WTC11 (cell line): Measurements from ENCODE around the gene USP37. TPM values are rescaled to one million over a fixed set of nuclear protein-coding genes. Genes with fewer than 3 reads are reported as not detected.

Experiments used
- ATAC-seq: fragments of 200-7000 bp; cut with Tn5 transposase; 2 replicates; pipeline ENCODE4 v1.10.0; 2021; ENCODE audit warnings: mild to moderate bottlenecking, moderate library complexity
- CTCF ChIA-PET: fragments of 300-600 bp; sonication (Branson Sonifier 250); formaldehyde crosslinking; loops from one replicate; lab custom pipeline; 2021; ENCODE audit warnings: antibody characterized with exemption; lab: Charles Lee
- POLR2A ChIA-PET: fragments of 350-600 bp; sonication (Branson Sonifier 250); formaldehyde crosslinking; loops from one replicate; lab custom pipeline; 2021; ENCODE audit warnings: antibody characterized with exemption; lab: Charles Lee
- DNase-seq: peaks from one replicate; pipeline ENCODE4 v3.0.0; 2021; ENCODE audit warnings: low spot score
- H3K27ac Mint-ChIP-seq: 2 replicates; pipeline ENCODE4 v1.8.0; 2021; ENCODE audit warnings: mixed read lengths
- H3K27me3 Mint-ChIP-seq: 2 replicates; pipeline ENCODE4 v1.8.0; 2021; ENCODE audit warnings: low read depth, mild to moderate bottlenecking, moderate library complexity, mixed read lengths
- H3K36me3 Mint-ChIP-seq: 2 replicates; pipeline ENCODE4 v1.8.0; 2021; ENCODE audit warnings: mixed read lengths
- H3K4me1 Mint-ChIP-seq: 2 replicates; pipeline ENCODE4 v1.8.0; 2022; ENCODE audit warnings: mixed read lengths
- H3K4me3 Mint-ChIP-seq: 2 replicates; pipeline ENCODE4 v1.8.0; 2021; ENCODE audit warnings: mild to moderate bottlenecking, moderate library complexity, mixed read lengths
- H3K9me3 Mint-ChIP-seq: 2 replicates; pipeline ENCODE4 v1.8.0; 2021; ENCODE audit warnings: mixed read lengths
- ELF4 ChIP-seq: sonication (generic); formaldehyde crosslinking; IDR thresholded peaks from 2 replicates; pipeline ENCODE4 v1.8.1; 2022; ENCODE audit warnings: low read depth, mild to moderate bottlenecking, moderate library complexity, missing genetic modification reagents
- FOXK1 ChIP-seq: sonication (generic); formaldehyde crosslinking; IDR thresholded peaks from 2 replicates; pipeline ENCODE4 v1.8.0; 2022; ENCODE audit warnings: mild to moderate bottlenecking, moderate library complexity, missing genetic modification reagents
- FOXP1 ChIP-seq: sonication (generic); formaldehyde crosslinking; IDR thresholded peaks from 2 replicates; pipeline ENCODE4 v1.8.0; 2022; ENCODE audit warnings: missing genetic modification reagents, mild to moderate bottlenecking, moderate library complexity, borderline replicate concordance
- GRHL2 ChIP-seq: fragments of 250-450 bp; sonication (Bioruptor Pico); IDR thresholded peaks from 2 replicates; pipeline ENCODE4 v1.8.0; 2022; ENCODE audit warnings: mild to moderate bottlenecking, moderate library complexity; ENCODE audit not compliant: insufficient replicate concordance, severe bottlenecking
- NR2C2 ChIP-seq: sonication (generic); formaldehyde crosslinking; IDR thresholded peaks from 2 replicates; pipeline ENCODE4 v1.8.0; 2022; ENCODE audit warnings: mild to moderate bottlenecking, missing genetic modification reagents
- TCF7 ChIP-seq: sonication (generic); formaldehyde crosslinking; IDR thresholded peaks from 2 replicates; pipeline ENCODE4 v1.8.0; 2022; ENCODE audit warnings: mild to moderate bottlenecking, low read depth, missing genetic modification reagents, moderate library complexity
- total RNA-seq: library from RNA; stranded (reverse); gene quantifications from 3 replicates; pipeline ENCODE4 v1.2.3, GENCODE V29; 2021
- TF ChIP-seq, protein P1 (sequence below): fragments of 250-450 bp; sonication (Bioruptor Pico); IDR thresholded peaks from 2 replicates; pipeline ENCODE4 v1.8.0; 2021; ENCODE audit warnings: mild to moderate bottlenecking
- TF ChIP-seq, protein P2 (sequence below): sonication (generic); formaldehyde crosslinking; IDR thresholded peaks from 2 replicates; pipeline ENCODE4 v1.8.0; 2022; ENCODE audit warnings: mild to moderate bottlenecking, missing genetic modification reagents
- TF ChIP-seq, protein P3 (sequence below): fragments of 250-450 bp; sonication (Bioruptor Pico); IDR thresholded peaks from 2 replicates; pipeline ENCODE4 v2.1.2; 2022; ENCODE audit warnings: mild to moderate bottlenecking, moderate library complexity
- TF ChIP-seq, protein P4 (sequence below): fragments of 200-600 bp; IDR thresholded peaks from 2 replicates; pipeline ENCODE4 v1.8.0; 2022; ENCODE audit warnings: antibody characterized with exemption
- TF ChIP-seq, protein P5 (sequence below): sonication (generic); formaldehyde crosslinking; conservative IDR thresholded peaks from 2 replicates; pipeline ENCODE4 v1.8.1; 2022; ENCODE audit warnings: mild to moderate bottlenecking, missing genetic modification reagents
- TF ChIP-seq, protein P6 (sequence below): fragments of 250-450 bp; sonication (Bioruptor Pico); IDR thresholded peaks from 2 replicates; pipeline ENCODE4 v1.9.0; 2021; ENCODE audit warnings: moderate library complexity, mild to moderate bottlenecking, inconsistent platforms, borderline replicate concordance

The USP37 gene
- total RNA-seq, 1 experiment from 2014 or later = 21.6 TPM

DNA sequence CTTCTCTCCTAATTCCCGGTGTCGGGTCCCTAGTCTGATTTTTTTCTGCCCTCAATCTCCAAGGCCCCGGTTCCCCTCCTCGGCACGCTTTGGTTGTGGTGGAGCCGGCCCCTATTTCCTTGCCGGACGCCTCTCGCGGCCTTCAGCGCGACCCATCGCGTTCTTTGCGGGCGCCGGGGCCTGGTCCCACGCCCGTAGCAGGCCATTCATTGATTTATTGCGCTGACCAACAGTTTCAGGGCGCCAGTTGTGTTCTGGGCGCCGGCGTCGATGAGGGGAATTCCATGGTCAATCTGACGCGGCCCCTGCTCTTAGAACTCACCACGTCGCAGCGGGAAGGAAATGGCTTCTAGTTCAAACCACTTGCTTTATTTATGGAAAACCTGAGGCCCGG lies 884 bp upstream of the USP37 start (continued):
- TF ChIP-seq, protein P1, sequence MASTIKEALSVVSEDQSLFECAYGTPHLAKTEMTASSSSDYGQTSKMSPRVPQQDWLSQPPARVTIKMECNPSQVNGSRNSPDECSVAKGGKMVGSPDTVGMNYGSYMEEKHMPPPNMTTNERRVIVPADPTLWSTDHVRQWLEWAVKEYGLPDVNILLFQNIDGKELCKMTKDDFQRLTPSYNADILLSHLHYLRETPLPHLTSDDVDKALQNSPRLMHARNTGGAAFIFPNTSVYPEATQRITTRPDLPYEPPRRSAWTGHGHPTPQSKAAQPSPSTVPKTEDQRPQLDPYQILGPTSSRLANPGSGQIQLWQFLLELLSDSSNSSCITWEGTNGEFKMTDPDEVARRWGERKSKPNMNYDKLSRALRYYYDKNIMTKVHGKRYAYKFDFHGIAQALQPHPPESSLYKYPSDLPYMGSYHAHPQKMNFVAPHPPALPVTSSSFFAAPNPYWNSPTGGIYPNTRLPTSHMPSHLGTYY = no peak
- TF ChIP-seq NR2C2 (CRISPR knock-in tag) (no peak), FOXP1 (0 out of 2 replicates have a peak, but pooled peaks have one; percentile 40)

DNA sequence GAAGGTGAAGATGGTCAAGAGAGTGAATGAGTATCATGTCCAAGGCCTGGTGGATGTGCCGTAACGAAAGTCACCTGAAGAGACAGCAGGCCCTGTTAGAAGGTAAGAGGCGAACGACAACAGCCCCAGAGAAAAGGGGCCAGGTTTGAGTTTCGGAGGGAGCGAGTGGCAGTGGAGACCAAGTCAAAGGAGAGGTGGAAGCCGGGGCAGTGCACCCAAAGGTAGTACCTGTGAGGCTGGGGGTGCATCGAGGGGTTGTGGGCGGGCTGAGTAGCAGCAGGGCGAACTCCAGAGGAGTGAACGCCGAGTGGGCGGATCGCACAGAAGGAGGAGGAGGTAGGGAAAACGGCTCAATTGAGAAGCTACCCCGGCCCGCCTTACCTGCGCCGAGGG lies 358 bp downstream of the USP37 start:
- peaks cover 10% of the 10 kb centered on the region for H3K36me3 Mint-ChIP-seq
- DNase-seq = no peak
- H3K4me3 Mint-ChIP-seq = peak overlapping the region; percentile 86
- ATAC-seq = peak; percentile 57
- peaks cover 33% of the 10 kb centered on the region for H3K4me1 Mint-ChIP-seq
- peak overlapping the region; percentile 90 for H3K27ac Mint-ChIP-seq
- no peaks in the 10 kb centered on the region for H3K27me3 Mint-ChIP-seq
- TF ChIP-seq, protein P2, sequence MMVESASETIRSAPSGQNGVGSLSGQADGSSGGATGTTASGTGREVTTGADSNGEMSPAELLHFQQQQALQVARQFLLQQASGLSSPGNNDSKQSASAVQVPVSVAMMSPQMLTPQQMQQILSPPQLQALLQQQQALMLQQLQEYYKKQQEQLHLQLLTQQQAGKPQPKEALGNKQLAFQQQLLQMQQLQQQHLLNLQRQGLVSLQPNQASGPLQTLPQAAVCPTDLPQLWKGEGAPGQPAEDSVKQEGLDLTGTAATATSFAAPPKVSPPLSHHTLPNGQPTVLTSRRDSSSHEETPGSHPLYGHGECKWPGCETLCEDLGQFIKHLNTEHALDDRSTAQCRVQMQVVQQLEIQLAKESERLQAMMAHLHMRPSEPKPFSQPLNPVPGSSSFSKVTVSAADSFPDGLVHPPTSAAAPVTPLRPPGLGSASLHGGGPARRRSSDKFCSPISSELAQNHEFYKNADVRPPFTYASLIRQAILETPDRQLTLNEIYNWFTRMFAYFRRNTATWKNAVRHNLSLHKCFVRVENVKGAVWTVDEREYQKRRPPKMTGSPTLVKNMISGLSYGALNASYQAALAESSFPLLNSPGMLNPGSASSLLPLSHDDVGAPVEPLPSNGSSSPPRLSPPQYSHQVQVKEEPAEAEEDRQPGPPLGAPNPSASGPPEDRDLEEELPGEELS = no peak
- TF ChIP-seq, protein P3, sequence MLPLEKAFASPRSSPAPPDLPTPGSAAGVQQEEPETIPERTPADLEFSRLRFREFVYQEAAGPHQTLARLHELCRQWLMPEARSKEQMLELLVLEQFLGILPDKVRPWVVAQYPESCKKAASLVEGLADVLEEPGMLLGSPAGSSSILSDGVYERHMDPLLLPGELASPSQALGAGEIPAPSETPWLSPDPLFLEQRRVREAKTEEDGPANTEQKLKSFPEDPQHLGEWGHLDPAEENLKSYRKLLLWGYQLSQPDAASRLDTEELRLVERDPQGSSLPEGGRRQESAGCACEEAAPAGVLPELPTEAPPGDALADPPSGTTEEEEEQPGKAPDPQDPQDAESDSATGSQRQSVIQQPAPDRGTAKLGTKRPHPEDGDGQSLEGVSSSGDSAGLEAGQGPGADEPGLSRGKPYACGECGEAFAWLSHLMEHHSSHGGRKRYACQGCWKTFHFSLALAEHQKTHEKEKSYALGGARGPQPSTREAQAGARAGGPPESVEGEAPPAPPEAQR = no peak
- POLR2A ChIA-PET = interaction anchor here (0.8 kb wide), 1 partner anchor 105 kb away, joined by 3 read pairs; no protein-coding TSS in a partner anchor
- H3K9me3 Mint-ChIP-seq = no peaks in the 10 kb centered on the region
- CTCF ChIA-PET = interaction anchor here (0.6 kb wide), 1 partner anchor 172 kb away, joined by 5 read pairs; no protein-coding TSS in a partner anchor

DNA sequence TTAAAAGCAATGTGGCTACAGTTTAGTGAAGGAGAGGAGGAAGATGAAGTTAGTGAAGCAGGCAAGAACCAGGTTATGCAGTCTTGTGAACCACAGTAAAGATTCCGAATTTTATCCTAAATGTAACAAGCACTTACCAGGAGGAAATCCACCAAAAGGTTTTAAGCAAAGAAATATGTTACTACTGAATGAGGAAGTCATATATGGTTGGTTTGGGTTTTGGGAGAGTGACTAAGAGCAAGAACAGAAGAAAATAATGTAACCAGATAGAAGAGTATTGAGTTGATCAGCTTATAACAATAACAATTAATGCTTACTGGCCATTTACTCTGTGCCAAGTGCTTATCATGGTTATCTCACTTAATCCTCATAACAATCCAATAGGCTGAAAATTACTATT lies 1.9 kb downstream of the USP37 start:
- ATAC-seq (no peak), DNase-seq (no peak)
- Mint-ChIP-seq H3K27ac (peak overlapping the region; percentile 69; the same call in 1 of the 2 replicates), H3K27me3 (no peaks in the 10 kb centered on the region), H3K4me1 (peaks cover 33% of the 10 kb centered on the region), H3K4me3 (peak overlapping the region; percentile 86; the same call in 1 of the 2 replicates), H3K9me3 (no peaks in the 10 kb centered on the region), H3K36me3 (peaks cover 16% of the 10 kb centered on the region)
- CTCF ChIA-PET = no interaction called here
- POLR2A ChIA-PET = no interaction called here
- TF ChIP-seq, protein P4, sequence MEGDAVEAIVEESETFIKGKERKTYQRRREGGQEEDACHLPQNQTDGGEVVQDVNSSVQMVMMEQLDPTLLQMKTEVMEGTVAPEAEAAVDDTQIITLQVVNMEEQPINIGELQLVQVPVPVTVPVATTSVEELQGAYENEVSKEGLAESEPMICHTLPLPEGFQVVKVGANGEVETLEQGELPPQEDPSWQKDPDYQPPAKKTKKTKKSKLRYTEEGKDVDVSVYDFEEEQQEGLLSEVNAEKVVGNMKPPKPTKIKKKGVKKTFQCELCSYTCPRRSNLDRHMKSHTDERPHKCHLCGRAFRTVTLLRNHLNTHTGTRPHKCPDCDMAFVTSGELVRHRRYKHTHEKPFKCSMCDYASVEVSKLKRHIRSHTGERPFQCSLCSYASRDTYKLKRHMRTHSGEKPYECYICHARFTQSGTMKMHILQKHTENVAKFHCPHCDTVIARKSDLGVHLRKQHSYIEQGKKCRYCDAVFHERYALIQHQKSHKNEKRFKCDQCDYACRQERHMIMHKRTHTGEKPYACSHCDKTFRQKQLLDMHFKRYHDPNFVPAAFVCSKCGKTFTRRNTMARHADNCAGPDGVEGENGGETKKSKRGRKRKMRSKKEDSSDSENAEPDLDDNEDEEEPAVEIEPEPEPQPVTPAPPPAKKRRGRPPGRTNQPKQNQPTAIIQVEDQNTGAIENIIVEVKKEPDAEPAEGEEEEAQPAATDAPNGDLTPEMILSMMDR = no peak
- no peak for TF ChIP-seq TCF7
- no peak for TF ChIP-seq FOXK1
- no peak for TF ChIP-seq ELF4 (CRISPR knock-in tag)
- TF ChIP-seq, protein P1 = no peak
- TF ChIP-seq, protein P5, sequence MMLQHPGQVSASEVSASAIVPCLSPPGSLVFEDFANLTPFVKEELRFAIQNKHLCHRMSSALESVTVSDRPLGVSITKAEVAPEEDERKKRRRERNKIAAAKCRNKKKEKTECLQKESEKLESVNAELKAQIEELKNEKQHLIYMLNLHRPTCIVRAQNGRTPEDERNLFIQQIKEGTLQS (CRISPR knock-in tag) = no peak
- TF ChIP-seq, protein P6, sequence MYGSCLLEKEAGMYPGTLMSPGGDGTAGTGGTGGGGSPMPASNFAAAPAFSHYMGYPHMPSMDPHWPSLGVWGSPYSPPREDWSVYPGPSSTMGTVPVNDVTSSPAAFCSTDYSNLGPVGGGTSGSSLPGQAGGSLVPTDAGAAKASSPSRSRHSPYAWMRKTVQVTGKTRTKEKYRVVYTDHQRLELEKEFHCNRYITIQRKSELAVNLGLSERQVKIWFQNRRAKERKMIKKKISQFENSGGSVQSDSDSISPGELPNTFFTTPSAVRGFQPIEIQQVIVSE (CRISPR knock-in tag) = no peak
- no peak for TF ChIP-seq GRHL2
